Upper lobe of right lung (tissue), 1 donor: ENCODE results near the gene SULT2B1. TPM values are rescaled to one million over a fixed set of nuclear protein-coding genes. Genes with fewer than 3 reads are reported as not detected.

Experiments used
- ATAC-seq: fragments of 200-7000 bp; cut with Tn5 transposase; one replicate; pipeline ENCODE4 v1.9.1; 2020; ENCODE audit warnings: mild to moderate bottlenecking, moderate library complexity
- DNase-seq: peaks from one replicate; pipeline ENCODE4 v3.0.0-alpha.2; 2020
- H3K27ac ChIP-seq: fragments of 200-600 bp; one replicate; pipeline ENCODE4 v1.8.0; 2022
- H3K27me3 ChIP-seq: fragments of 200-600 bp; one replicate; pipeline ENCODE4 v1.8.0; 2022; ENCODE audit warnings: mild to moderate bottlenecking
- H3K36me3 ChIP-seq: fragments of 200-600 bp; one replicate; pipeline ENCODE4 v1.8.0; 2022
- H3K4me1 ChIP-seq: fragments of 200-600 bp; one replicate; pipeline ENCODE4 v1.8.0; 2022
- H3K4me3 ChIP-seq: fragments of 200-600 bp; one replicate; pipeline ENCODE4 v1.8.0; 2022; ENCODE audit warnings: mild to moderate bottlenecking
- H3K9me3 ChIP-seq: fragments of 200-600 bp; one replicate; pipeline ENCODE4 v1.8.0; 2022
- CTCF ChIP-seq: fragments of 200-600 bp; IDR thresholded peaks from one replicate; pipeline ENCODE4 v1.8.0; 2022; ENCODE audit warnings: antibody characterized with exemption
- intact Hi-C: fragments of 100-400 bp; cut with DNase I; formaldehyde crosslinking; loops from one replicate; pipeline ENCODE4 v1.11.0; 2022
- total RNA-seq: library from RNA; stranded (reverse); fragmentation: NEBNext Ultra II Directional; extraction: Animal tissue kit (Norgen Biotek cat#: 25700); gene quantifications from one replicate; pipeline ENCODE4 v1.2.1, GENCODE V29; 2021
- donor health status: DM: no; HTN: yes; CAD: no; lungs with severe emphysema.

The SULT2B1 gene
- total RNA-seq, 1 donor from 2014 or later: 20.4 TPM

GRCh38 chr19:48645620-48646000, 93.6 kb downstream of the SULT2B1 start:
- Histone ChIP-seq H3K4me1 (peaks cover 21% of the 10 kb centered on the region), H3K9me3 (no peaks in the 10 kb centered on the region), H3K27me3 (no peaks in the 10 kb centered on the region), H3K27ac (peak overlapping the region; percentile 66), H3K4me3 (peak overlapping the region; percentile 56), H3K36me3 (no peaks in the 10 kb centered on the region)
- no peak for TF ChIP-seq CTCF
- intact Hi-C loops: no loop called here
- ATAC-seq (peak; percentile 1), DNase-seq (no peak)

- H3K4me3 ChIP-seq: peak within 1 kb of the TSS; percentile 56
- no peaks in the 10 kb centered on the region for H3K36me3 ChIP-seq
- no peaks in the 10 kb centered on the region for H3K27me3 ChIP-seq
- H3K9me3 ChIP-seq: no peaks in the 10 kb centered on the region
- peak; percentile 87 for TF ChIP-seq CTCF
- peak; percentile 95 for DNase-seq
- peak; percentile 96 for ATAC-seq
- peaks cover 21% of the 10 kb centered on the region for H3K4me1 ChIP-seq
- peak within 1 kb of the TSS; percentile 66 for H3K27ac ChIP-seq
- intact Hi-C loops: no loop called here
Measured at GRCh38 chr19:48646001-48646721, 94.2 kb downstream of the SULT2B1 start, which contains the start of gene CA11. Gene CA11, minus strand, starts transcription at chr19:48646187. Its CDS starts 555 bp downstream, at chr19:48645632.

- Histone ChIP-seq H3K36me3 (no peaks in the 10 kb centered on the region), H3K4me1 (peaks cover 21% of the 10 kb centered on the region), H3K27ac (peak overlapping the region; percentile 66), H3K9me3 (no peaks in the 10 kb centered on the region), H3K27me3 (no peaks in the 10 kb centered on the region), H3K4me3 (peak overlapping the region; percentile 56)
- no peak for DNase-seq
- intact Hi-C loops: no loop called here
- no peak for ATAC-seq
- no peak for TF ChIP-seq CTCF
Measured at GRCh38 chr19:48646722-48647216, 94.8 kb downstream of the SULT2B1 start.

- intact Hi-C loops: no loop called here
Measured at GRCh38 chr19:48648134-48648533, 96.2 kb downstream of the SULT2B1 start.

More at GRCh38 chr19:48648134-48648533, 96.2 kb downstream of the SULT2B1 start:
- Histone ChIP-seq H3K27ac (no peak overlapping the region), H3K4me3 (no peak overlapping the region), H3K36me3 (no peaks in the 10 kb centered on the region), H3K9me3 (no peaks in the 10 kb centered on the region), H3K4me1 (peaks cover 21% of the 10 kb centered on the region), H3K27me3 (no peaks in the 10 kb centered on the region)
- TF ChIP-seq CTCF: no peak
- ATAC-seq: no peak
- no peak for DNase-seq

Other genes starting within 250 kb of the SULT2B1 start
- 87.8 TPM for gene EMP3, start 226.6 kb upstream of the SULT2B1 start, total RNA-seq
- gene TMEM143, start 188.2 kb upstream of the SULT2B1 start, total RNA-seq: 10.7 TPM
- gene SYNGR4, start 187.8 kb upstream of the SULT2B1 start, total RNA-seq: not detected
- gene KDELR1, start 160.6 kb upstream of the SULT2B1 start, total RNA-seq: 138 TPM
- gene GRIN2D, start 158.5 kb upstream of the SULT2B1 start, total RNA-seq: 0.61 TPM
- 27.1 TPM for gene GRWD1, start 106.2 kb upstream of the SULT2B1 start, total RNA-seq
- 1.1 TPM for gene KCNJ14, start 96.6 kb upstream of the SULT2B1 start, total RNA-seq
- gene CYTH2, start 82.8 kb upstream of the SULT2B1 start, total RNA-seq: 60.7 TPM
- 7.1 TPM for gene LMTK3, start 40.3 kb upstream of the SULT2B1 start, total RNA-seq
- 0.98 TPM for gene SPACA4, start 54.6 kb downstream of the SULT2B1 start, total RNA-seq
- gene FAM83E, start 62.9 kb downstream of the SULT2B1 start, total RNA-seq: 31.1 TPM
- 1,025 TPM for gene RPL18, start 67.0 kb downstream of the SULT2B1 start, total RNA-seq
- 23.3 TPM for gene SPHK2, start 67.3 kb downstream of the SULT2B1 start, total RNA-seq
- 17.7 TPM for gene DBP, start 85.2 kb downstream of the SULT2B1 start, total RNA-seq
- 9.5 TPM for gene CA11, start 94.0 kb downstream of the SULT2B1 start, total RNA-seq
- 1.2 TPM for gene NTN5, start 120.8 kb downstream of the SULT2B1 start, total RNA-seq
- 0.81 TPM for gene FUT2, start 143.8 kb downstream of the SULT2B1 start, total RNA-seq
- 1.2 TPM for gene MAMSTR, start 167.6 kb downstream of the SULT2B1 start, total RNA-seq
- gene RASIP1, start 188.4 kb downstream of the SULT2B1 start, total RNA-seq: 54.5 TPM
- 3.8 TPM for gene IZUMO1, start 194.7 kb downstream of the SULT2B1 start, total RNA-seq
- 19.9 TPM for gene FUT1, start 200.5 kb downstream of the SULT2B1 start, total RNA-seq
- not detected for gene FGF21, start 203.4 kb downstream of the SULT2B1 start, total RNA-seq